ENCODE measurements around the gene DSCAML1. TPM values are rescaled to one million over a fixed set of nuclear protein-coding genes. Genes with fewer than 3 reads are reported as not detected.

Gene DSCAML1
- total and polyA plus RNA-seq, 9 of the 15 experiments (the other 6 are each of a cell fraction or from before 2014, with no cell fraction given) = not detected

- TF ChIP-seq DMBX1 (CRISPR knock-in tag; IDR thresholded peaks at IDR 0.05; ENCODE audit: borderline replicate concordance) = no peak
- no peak for TF ChIP-seq GTF2F1 (IDR thresholded peaks at IDR 0.05; ENCODE audit: low read depth, low read length)
- TF ChIP-seq TRIM24 (IDR thresholded peaks at IDR 0.05) = peak; percentile 26 to 42; a peak in 1 of 4 replicates
- TF ChIP-seq MTA1 (IDR thresholded peaks at IDR 0.05; ENCODE audit: borderline replicate concordance) = no peak
- no peak for TF ChIP-seq ZFX (CRISPR knock-in tag; IDR thresholded peaks at IDR 0.05)
- TF ChIP-seq ZNF124 (CRISPR knock-in tag; IDR thresholded peaks at IDR 0.05) = no peak
- no peak for TF ChIP-seq KDM2B (CRISPR knock-in tag; IDR thresholded peaks at IDR 0.05)
- no peak for TF ChIP-seq MTF1 (CRISPR knock-in tag; IDR thresholded peaks at IDR 0.05; ENCODE audit: borderline replicate concordance)
- no peak for TF ChIP-seq ARID3B (CRISPR knock-in tag; IDR thresholded peaks at IDR 0.05; ENCODE audit: borderline replicate concordance)
- TF ChIP-seq ZNF347 (CRISPR knock-in tag; IDR thresholded peaks at IDR 0.05; ENCODE audit: low read depth) = no peak
- TF ChIP-seq TFAP4 (CRISPR knock-in tag; IDR thresholded peaks at IDR 0.05; ENCODE audit: borderline replicate concordance) = peak; percentile 45; the same call in 1 of the 2 replicates
- no peak for TF ChIP-seq XRCC4 (IDR thresholded peaks at IDR 0.05; ENCODE audit: extremely low read depth, insufficient read depth, insufficient read length)
- TF ChIP-seq TEAD2 (tag; IDR thresholded peaks at IDR 0.05) = no peak
- peak; percentile 37 for TF ChIP-seq ZNF280A (IDR thresholded peaks at IDR 0.05; ENCODE audit: low read depth, partially characterized antibody)
- TF ChIP-seq EHMT2 (IDR thresholded peaks at IDR 0.05) = peak; percentile 78
- TF ChIP-seq KLF10 (CRISPR knock-in tag; IDR thresholded peaks at IDR 0.05) = no peak
- TF ChIP-seq MIER1 (IDR thresholded peaks at IDR 0.05; ENCODE audit: low read depth) = peak; percentile 50; the same call in 1 of the 2 replicates
- TF ChIP-seq RBFOX2 (IDR thresholded peaks at IDR 0.05; ENCODE audit: low read depth, low read length) = no peak
- no peak for TF ChIP-seq ZNF395 (CRISPR knock-in tag; IDR thresholded peaks at IDR 0.05)
- peak; percentile 77; the same call in 1 of the 2 replicates for TF ChIP-seq OTX1 (CRISPR knock-in tag; IDR thresholded peaks at IDR 0.05)
- no peak for TF ChIP-seq SUPT5H (IDR thresholded peaks at IDR 0.05)
- no peak for TF ChIP-seq MECOM (CRISPR knock-in tag; IDR thresholded peaks at IDR 0.05)
- no peak for TF ChIP-seq ZNF717 (CRISPR knock-in tag; IDR thresholded peaks at IDR 0.05)
- no peak for TF ChIP-seq ZNF778 (CRISPR knock-in tag; IDR thresholded peaks at IDR 0.05)
- TF ChIP-seq FOXA3 (CRISPR knock-in tag; conservative IDR thresholded peaks at IDR 0.05 in 1 of 2, IDR thresholded peaks at IDR 0.05 in 1 of 2) = no peak
Measured at GRCh38 chr11:117809236-117810055, 12.4 kb upstream of the DSCAML1 start (continued).

All from K562 (cell line).